H1 (cell line): ENCODE measurements around the gene RELA. TPM values are rescaled to one million over a fixed set of nuclear protein-coding genes. Genes with fewer than 3 reads are reported as not detected.

ENCODE experiments used
- CTCF ChIA-PET: fragments of 300-600 bp; sonication (Branson Sonifier 250); formaldehyde crosslinking; loops from one replicate; lab custom pipeline; 2021; ENCODE audit not compliant: partially characterized antibody; lab: Charles Lee
- POLR2A ChIA-PET: fragments of 300-600 bp; sonication (Branson Sonifier 250); formaldehyde crosslinking; loops from one replicate; lab custom pipeline; 2021; ENCODE audit warnings: inconsistent platforms; ENCODE audit not compliant: partially characterized antibody; lab: Charles Lee
- DNase-seq, 2 experiments: peaks; one replicate each; pipeline versions ENCODE4 v3.0.0 to v3.0.0-alpha.2; 2010 to 2022; ENCODE audit warnings: low spot score in 2 of 2, low read depth in 1 of 2, mixed read lengths in 1 of 2
- FAIRE-seq: peaks from 2 replicates; lab custom pipeline; 2011; peaks lifted over from hg19 to GRCh38; lab: Jason Lieb, UNC
- H2AFZ ChIP-seq: 2 replicates; pipeline ENCODE4 v1.8.1; 2012; ENCODE audit warnings: low read length, inconsistent platforms
- H2AK5ac ChIP-seq: 2 replicates; pipeline ENCODE4 v1.6.1; 2013; ENCODE audit warnings: low read depth, low read length
- H2BK120ac ChIP-seq: replicated peaks from 2 replicates; pipeline ENCODE3; 2013; ENCODE audit warnings: low read depth, low read length, inconsistent platforms
- H2BK12ac ChIP-seq: 2 replicates; pipeline ENCODE4 v1.6.1; 2013; ENCODE audit warnings: low read depth, low read length
- H2BK15ac ChIP-seq: 2 replicates; pipeline ENCODE4 v1.6.1; 2013; ENCODE audit warnings: low read length
- H2BK20ac ChIP-seq: 2 replicates; pipeline ENCODE4 v1.6.1; 2013; ENCODE audit warnings: low read length
- H2BK5ac ChIP-seq: 2 replicates; pipeline ENCODE4 v1.6.1; 2013; ENCODE audit warnings: low read depth, low read length
- H3K14ac ChIP-seq: 2 replicates; pipeline ENCODE4 v1.6.1; 2013; ENCODE audit warnings: inconsistent platforms; ENCODE audit not compliant: insufficient read length
- H3K18ac ChIP-seq: 2 replicates; pipeline ENCODE4 v1.6.1; 2013; ENCODE audit warnings: low read length; ENCODE audit errors: extremely low read depth
- H3K23ac ChIP-seq: 2 replicates; pipeline ENCODE4 v1.6.1; 2013; ENCODE audit warnings: inconsistent platforms; ENCODE audit not compliant: insufficient read length
- H3K23me2 ChIP-seq: 2 replicates; pipeline ENCODE4 v1.6.1; 2013; ENCODE audit warnings: low read depth, low read length
- H3K27ac ChIP-seq: 2 replicates; pipeline ENCODE4 v1.6.1; 2011; ENCODE audit warnings: low read depth, low read length, inconsistent platforms
- H3K27me3 ChIP-seq, 4 experiments: replicated peaks in 1 of 4; 1 replicate in 1 of 4; 2 replicates in 3 of 4; pipeline versions ENCODE4 v1.6.1 to v1.8.1; 2011 to 2013; ENCODE audit warnings: low read length in 3 of 4, mild to moderate bottlenecking in 3 of 4, inconsistent platforms in 2 of 4, mixed read lengths in 2 of 4, moderate library complexity in 1 of 4; ENCODE audit not compliant: control insufficient read depth in 3 of 4, insufficient read depth in 3 of 4; ENCODE audit errors: extremely low read depth in 1 of 4
- H3K36me3 ChIP-seq, 4 experiments: 2 replicates each; pipeline versions ENCODE4 v1.6.1 to v1.8.1; 2011 to 2013; ENCODE audit warnings: mild to moderate bottlenecking in 4 of 4, low read length in 3 of 4, moderate library complexity in 2 of 4, control low read depth in 1 of 4, inconsistent platforms in 1 of 4; ENCODE audit not compliant: insufficient read depth in 4 of 4, control insufficient read depth in 2 of 4
- H3K4ac ChIP-seq: replicated peaks from 2 replicates; pipeline ENCODE3; 2013; ENCODE audit warnings: low read length, low read depth, mixed read lengths, inconsistent platforms; ENCODE audit not compliant: insufficient read length
- H3K4me1 ChIP-seq, 4 experiments: replicated peaks in 1 of 4; 1 replicate in 1 of 4; 2 replicates in 3 of 4; pipeline versions ENCODE4 v1.6.1 to v1.8.1; 2011 to 2013; ENCODE audit warnings: low read length in 3 of 4, inconsistent platforms in 2 of 4, mixed read lengths in 1 of 4; ENCODE audit not compliant: insufficient read depth in 4 of 4, control insufficient read depth in 3 of 4
- H3K4me2 ChIP-seq, 2 experiments: 2 replicates each; pipeline versions ENCODE4 v1.6.1 to v1.8.1; 2011 to 2013; ENCODE audit warnings: low read depth in 2 of 2, low read length in 2 of 2, control low read depth in 1 of 2, inconsistent platforms in 1 of 2, mild to moderate bottlenecking in 1 of 2; ENCODE audit not compliant: insufficient read depth in 1 of 2
- H3K4me3 ChIP-seq, 4 experiments: fragments of 200-600, 300-600 bp in 1 of 4; sonication (generic), shearing (Covaris generic), sonication (Bioruptor Twin) in 1 of 4; 2 replicates each; pipeline versions ENCODE4 v1.5.1 to v1.8.1; 2011 to 2016; ENCODE audit warnings: low read length in 4 of 4, low read depth in 3 of 4, control low read depth in 2 of 4, inconsistent platforms in 2 of 4, mild to moderate bottlenecking in 2 of 4, mixed read lengths in 1 of 4, moderate library complexity in 1 of 4; ENCODE audit not compliant: insufficient read depth in 2 of 4; ENCODE audit errors: extremely low read depth in 1 of 4
- H3K56ac ChIP-seq: replicated peaks from 2 replicates; pipeline ENCODE3; 2013; ENCODE audit warnings: low read depth, mild to moderate bottlenecking, mixed read lengths, low read length, inconsistent platforms; ENCODE audit not compliant: insufficient read length
- H3K79me1 ChIP-seq: 2 replicates; pipeline ENCODE4 v1.6.1; 2013; ENCODE audit warnings: low read depth, low read length, control low read depth
- H3K79me2 ChIP-seq, 2 experiments: 2 replicates each; pipeline versions ENCODE4 v1.6.1 to v1.8.1; 2012 to 2013; ENCODE audit warnings: low read length in 2 of 2, mild to moderate bottlenecking in 2 of 2, inconsistent platforms in 1 of 2; ENCODE audit not compliant: insufficient read depth in 2 of 2, control insufficient read depth in 1 of 2
- H3K9ac ChIP-seq, 4 experiments: replicated peaks in 1 of 4; 1 replicate in 1 of 4; 2 replicates in 3 of 4; pipeline versions ENCODE4 v1.6.1 to v1.8.1; 2011 to 2013; ENCODE audit warnings: low read depth in 3 of 4, low read length in 3 of 4, control low read depth in 2 of 4, mild to moderate bottlenecking in 2 of 4, moderate library complexity in 2 of 4, inconsistent platforms in 1 of 4; ENCODE audit errors: extremely low read depth in 1 of 4
- H3K9me3 ChIP-seq, 2 experiments: 2 replicates each; pipeline versions ENCODE4 v1.6.1 to v1.8.1; 2012 to 2013; ENCODE audit warnings: mild to moderate bottlenecking in 2 of 2, moderate library complexity in 2 of 2, control low read depth in 1 of 2, inconsistent platforms in 1 of 2, low read depth in 1 of 2, low read length in 1 of 2, mixed read lengths in 1 of 2; ENCODE audit not compliant: insufficient read depth in 2 of 2
- H4K20me1 ChIP-seq, 2 experiments: replicated peaks in 1 of 2; 2 replicates each; pipeline versions ENCODE3 to v1.8.1; 2011 to 2013; ENCODE audit warnings: inconsistent platforms in 2 of 2, low read length in 2 of 2, mild to moderate bottlenecking in 1 of 2; ENCODE audit not compliant: insufficient read depth in 2 of 2, control insufficient read depth in 1 of 2
- H4K5ac ChIP-seq: 2 replicates; pipeline ENCODE4 v1.6.1; 2013; ENCODE audit warnings: low read length, low read depth, mixed read lengths, inconsistent platforms; ENCODE audit not compliant: insufficient read length
- H4K8ac ChIP-seq: 2 replicates; pipeline ENCODE4 v1.8.0; 2013; ENCODE audit warnings: mild to moderate bottlenecking, moderate library complexity, low read length, inconsistent platforms; ENCODE audit not compliant: insufficient read depth; ENCODE audit errors: extremely low read depth
- H4K91ac ChIP-seq: replicated peaks from 2 replicates; pipeline ENCODE3; 2013; ENCODE audit warnings: low read length, mixed read lengths, inconsistent platforms; ENCODE audit not compliant: insufficient read length
- EZH2 ChIP-seq: fragments of 200-600 bp; sonication (generic); IDR thresholded peaks from 2 replicates; pipeline ENCODE4 v1.7.1; 2012; ENCODE audit warnings: low read depth, mild to moderate bottlenecking, moderate library complexity, low read length, inconsistent platforms; ENCODE audit not compliant: severe bottlenecking
- FOSL1 ChIP-seq: IDR thresholded peaks from 2 replicates; pipeline ENCODE4 v1.6.1; 2011; ENCODE audit warnings: mild to moderate bottlenecking, low read depth, low read length, moderate library complexity; ENCODE audit not compliant: insufficient read depth
- GABPA ChIP-seq: IDR thresholded peaks from 2 replicates; pipeline ENCODE4 v1.6.1; 2011; ENCODE audit warnings: mild to moderate bottlenecking, low read length, moderate library complexity, borderline replicate concordance; ENCODE audit not compliant: insufficient read depth
- KDM1A ChIP-seq: fragments of 200-600, 300-600 bp; sonication (generic); IDR thresholded peaks from 2 replicates; pipeline ENCODE4 v1.7.1; 2016; ENCODE audit warnings: mild to moderate bottlenecking, low read length, borderline replicate concordance
- MAX ChIP-seq: IDR thresholded peaks from 2 replicates; pipeline ENCODE4 v1.6.1; 2012; ENCODE audit warnings: inconsistent platforms
- PHF8 ChIP-seq: fragments of 200-600 bp; sonication (generic); conservative IDR thresholded peaks from 2 replicates; pipeline ENCODE4 v1.7.1; 2012; ENCODE audit warnings: low read depth, mild to moderate bottlenecking, inconsistent platforms, low read length, moderate library complexity
- POLR2AphosphoS5 ChIP-seq: IDR thresholded peaks from 2 replicates; pipeline ENCODE4 v1.6.1; 2011; ENCODE audit warnings: low read depth, low read length
- RFX5 ChIP-seq: IDR thresholded peaks from 2 replicates; pipeline ENCODE4 v1.6.1; 2011; ENCODE audit warnings: low read depth, low read length, improper control_type of control experiment, borderline replicate concordance
- RXRA ChIP-seq: IDR thresholded peaks from 2 replicates; pipeline ENCODE4 v1.6.1; 2011; ENCODE audit warnings: low read depth, mild to moderate bottlenecking, low read length, moderate library complexity; ENCODE audit not compliant: insufficient read depth
- SIN3A ChIP-seq, 2 experiments: IDR thresholded peaks in 1 of 2; conservative IDR thresholded peaks in 1 of 2; 2 replicates each; pipeline ENCODE4 v1.6.1; 2011 to 2012; ENCODE audit warnings: low read length in 2 of 2, improper control_type of control experiment in 1 of 2, low read depth in 1 of 2, mild to moderate bottlenecking in 1 of 2
- WGBS, 2 experiments: shearing (Covaris generic) in 1 of 2; methylation state at CpG; one replicate each; pipeline versions ENCODE4 v1.1.6 to v1.1.7; 2013 to 2015; ENCODE audit warnings: low lambda C conversion rate in 2 of 2, mixed read lengths in 2 of 2, inconsistent platforms in 1 of 2, low coverage in 1 of 2, missing lambda C conversion rate in 1 of 2; ENCODE audit not compliant: insufficient replicate concordance in 2 of 2, insufficient coverage in 1 of 2, insufficient read length in 1 of 2; ENCODE audit errors: extremely low coverage in 1 of 2, missing lambda C conversion rate in 1 of 2; 5-methylcytosine and 5-hydroxymethylcytosine counted together
- polyA plus RNA-seq, 7 experiments: library from polyadenylated mRNA; depleted of rRNA in 3 of 7; stranded (reverse) in 5 of 7; unstranded in 2 of 7; fragments of >200 nt in 5 of 7; fragments of 200-250 nt in 2 of 7; gene quantifications; 1 replicate in 5 of 7; 2 replicates in 1 of 7; 4 replicates in 1 of 7; pipeline versions ENCODE4 v1.2.1 to v1.2.3, GENCODE V29; 2011 to 2013; ENCODE audit warnings: missing spikeins in 2 of 7, mixed read lengths in 2 of 7
- total RNA-seq: library from RNA; stranded (reverse); fragmentation: NEBNext Ultra II Directional; extraction: Animal tissue kit (Norgen Biotek cat#: 25700); gene quantifications from 2 replicates; pipeline ENCODE4 v1.2.1, GENCODE V29; 2021

RELA gene
- total and polyA plus RNA-seq, 2 of the 8 experiments (the other 6 are each of a cell fraction or from before 2014, with no cell fraction given): 21.9 to 27.5 TPM

- H3K27ac ChIP-seq: peak within 1 kb of the TSS; percentile 43; the same call in 1 of the 2 replicates
- H3K23me2 ChIP-seq: peaks cover 16% of the 10 kb centered on the region
- peak within 1 kb of the TSS; percentile 63 to 88 (median 86) for H3K4me3 ChIP-seq
- no peak within 1 kb of the TSS for H3K23ac ChIP-seq
- H3K4ac ChIP-seq: peak within 1 kb of the TSS; percentile 64
- WGBS, 2 experiments: 1% methylated on average over 53 of the region's 55 CpGs; no CpG with 5 or more reads in 1 of the 2 experiments
- peaks cover 11 to 27% of the 10 kb centered on the region in 2 experiments for H3K79me2 ChIP-seq
- no peak within 1 kb of the TSS for H2AFZ ChIP-seq
- H4K20me1 ChIP-seq: peaks cover 8 to 31% of the 10 kb centered on the region in 2 experiments
- H2AK5ac ChIP-seq: no peak within 1 kb of the TSS; the same call in 1 of the 2 replicates
- peak within 1 kb of the TSS; percentile 70 to 86 (median 77) for H3K9ac ChIP-seq
- H4K5ac ChIP-seq: peak within 1 kb of the TSS; percentile 45
- peak; percentile 98 to 100 for DNase-seq
- peak within 1 kb of the TSS; percentile 68 for H4K8ac ChIP-seq
- H3K36me3 ChIP-seq: peaks cover 3 to 26% (median 17%) of the 10 kb centered on the region in 4 experiments; a peak in 6 of 8 replicates
- FAIRE-seq: peak; percentile 99
- CTCF ChIA-PET: interaction anchor here (0.7 to 3.8 kb wide), 12 partner anchors 11 to 245 kb away, joined by 3 to 30 read pairs (median 3); partner anchors contain the start of genes MUS81 and SIPA1
- peak within 1 kb of the TSS; percentile 88; the same call in 1 of the 2 replicates for H3K18ac ChIP-seq
- H3K9me3 ChIP-seq: no peaks in the 10 kb centered on the region
- H3K79me1 ChIP-seq: peaks cover 33% of the 10 kb centered on the region
- POLR2A ChIA-PET: interaction anchor here (0.6 to 4.4 kb wide), 21 partner anchors 8 to 243 kb away, joined by 3 to 41 read pairs (median 4); partner anchors contain the start of genes KCNK7, MALAT1, RELA and SIPA1
- no peak within 1 kb of the TSS for H2BK120ac ChIP-seq
- peak within 1 kb of the TSS; percentile 59 for H4K91ac ChIP-seq
- H3K27me3 ChIP-seq: no peaks in the 10 kb centered on the region
- H3K4me2 ChIP-seq: peak within 1 kb of the TSS; percentile 87 to 98
- peak within 1 kb of the TSS; percentile 92 for H3K56ac ChIP-seq
- H2BK15ac ChIP-seq: peak within 1 kb of the TSS; percentile 16; the same call in 1 of the 2 replicates
- H2BK12ac ChIP-seq: no peak within 1 kb of the TSS
- peaks cover 0 to 21% (median 11%) of the 10 kb centered on the region in 4 experiments; a peak in 5 of 7 replicates for H3K4me1 ChIP-seq
- no peak within 1 kb of the TSS for H3K14ac ChIP-seq
- H2BK5ac ChIP-seq: peak within 1 kb of the TSS; percentile 86
- H2BK20ac ChIP-seq: no peak within 1 kb of the TSS
- TF ChIP-seq SIN3A (conservative IDR thresholded peaks at IDR 0.05 in 1 of 2, IDR thresholded peaks at IDR 0.05 in 1 of 2; ENCODE audit: low read depth in 1 of 2, low read length in 2 of 2): peak; percentile 84 to 88
- peak; percentile 93; the same call in 1 of the 2 replicates for TF ChIP-seq GABPA
- no peak for TF ChIP-seq RFX5
- no peak for TF ChIP-seq KDM1A
- TF ChIP-seq EZH2: no peak
- TF ChIP-seq RXRA: no peak
- TF ChIP-seq MAX: peak; percentile 71
- no peak for TF ChIP-seq FOSL1
- TF ChIP-seq POLR2AphosphoS5: no peak; the same call in 1 of the 2 replicates
- TF ChIP-seq PHF8: peak; percentile 63; the same call in 1 of the 2 replicates
These were observed 47.3 kb downstream of the RELA start, which contains the start of gene PCNX3 for GRCh38 chr11:65615229-65615949. Gene PCNX3 (plus strand): TSS chr11:65615776. CDS start chr11:65616312, 536 bp downstream.
